Activated CD4-positive, CD25-positive, alpha-beta regulatory T cell (primary cell): ENCODE data around the gene BANF2.

Source experiments
- DNase-seq, 4 experiments: peaks; one replicate each; lab custom pipeline; 2025; lab: John Stamatoyannopoulos, UW

Gene BANF2

GRCh38 chr20:17710379-17711266 is 10.9 kb downstream of the BANF2 start:
- DNase-seq, result no peak

- no peak for DNase-seq
Observed at GRCh38 chr20:17711267-17711627, 11.5 kb downstream of the BANF2 start.

DNA sequence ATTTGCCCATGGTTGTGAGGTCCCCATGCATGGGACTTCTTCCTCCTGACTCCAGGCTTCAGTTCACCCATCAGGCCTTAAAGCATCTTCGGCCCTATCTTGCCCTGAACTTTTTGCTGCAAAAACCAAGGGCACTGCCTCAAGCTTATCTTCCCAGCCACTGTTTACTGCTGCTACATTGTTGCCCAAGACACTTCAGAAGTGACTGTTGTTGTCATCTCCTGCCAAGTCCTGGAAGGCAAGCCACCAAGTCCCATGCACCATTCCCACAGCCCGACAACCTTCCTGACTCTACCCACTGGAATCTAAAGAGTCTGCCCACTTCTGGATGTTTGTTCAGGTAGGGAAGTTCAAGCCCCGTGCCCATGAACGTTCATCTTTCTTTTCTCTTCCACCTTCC is 12.4 kb downstream of the BANF2 start:
- no peak for DNase-seq

DNA sequence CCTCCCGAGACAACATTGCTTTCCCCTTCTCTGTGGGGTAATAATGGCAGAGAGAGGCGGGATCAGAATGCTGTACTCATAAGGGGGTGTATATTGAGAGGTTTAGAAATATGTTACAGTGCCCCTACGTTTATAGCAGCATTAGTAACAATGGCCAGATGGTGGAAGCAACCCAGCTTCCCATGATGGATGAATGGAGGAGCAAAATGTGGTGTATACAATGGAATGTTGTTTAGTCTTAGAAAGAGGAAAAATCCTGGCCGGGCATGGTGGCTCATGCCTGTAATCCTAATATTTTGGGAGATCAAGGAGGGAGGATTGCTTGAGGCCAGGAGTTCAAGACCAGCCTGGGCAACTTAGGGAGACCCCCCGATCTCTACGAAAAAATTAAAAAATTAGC is 12.9 kb downstream of the BANF2 start:
- DNase-seq, result no peak

- DNase-seq, result no peak
Observed at GRCh38 chr20:17714597-17714996, 14.8 kb downstream of the BANF2 start.

- DNase-seq, result no peak
Observed at GRCh38 chr20:17715075-17715474, 15.3 kb downstream of the BANF2 start.

GRCh38 chr20:17716331-17716730 is 16.6 kb downstream of the BANF2 start:
- no peak for DNase-seq

GRCh38 chr20:17720755-17721154 is 21.0 kb downstream of the BANF2 start:
- no peak for DNase-seq

DNA sequence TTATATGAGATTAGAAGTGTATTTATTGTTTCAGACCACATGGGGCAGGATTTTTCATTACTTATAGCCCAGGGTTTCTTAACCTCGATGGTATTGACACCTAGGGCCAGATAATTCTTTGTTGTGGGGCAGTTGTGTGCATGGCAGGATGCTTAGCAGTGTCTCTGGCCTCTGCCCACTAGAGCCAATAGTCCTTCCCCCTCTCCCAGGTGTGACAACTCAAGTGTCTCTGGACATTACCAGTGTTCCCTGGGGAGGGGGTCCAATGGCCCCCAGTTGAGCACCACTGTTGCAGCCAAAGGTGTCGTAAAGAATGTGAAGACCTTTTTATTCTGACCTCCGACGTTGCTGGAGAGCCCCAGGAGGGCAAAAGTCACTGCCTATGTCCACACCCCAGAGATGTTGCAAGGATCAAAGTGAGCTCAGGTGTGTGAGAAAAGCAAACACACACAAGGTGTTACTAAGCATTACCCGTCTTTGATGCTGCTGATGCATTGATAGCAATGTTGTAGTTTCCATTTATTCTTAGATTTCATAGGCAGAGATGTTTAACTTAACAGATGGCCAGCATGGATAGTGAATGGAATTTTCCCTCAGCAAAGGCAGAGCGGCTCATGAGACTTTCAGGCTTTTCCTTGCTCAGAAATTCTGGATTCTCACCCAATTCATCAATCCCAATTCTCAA is 22.2 kb downstream of the BANF2 start:
- DNase-seq, result no peak

GRCh38 chr20:17722493-17723300 is 22.9 kb downstream of the BANF2 start:
- no peak for DNase-seq

DNA sequence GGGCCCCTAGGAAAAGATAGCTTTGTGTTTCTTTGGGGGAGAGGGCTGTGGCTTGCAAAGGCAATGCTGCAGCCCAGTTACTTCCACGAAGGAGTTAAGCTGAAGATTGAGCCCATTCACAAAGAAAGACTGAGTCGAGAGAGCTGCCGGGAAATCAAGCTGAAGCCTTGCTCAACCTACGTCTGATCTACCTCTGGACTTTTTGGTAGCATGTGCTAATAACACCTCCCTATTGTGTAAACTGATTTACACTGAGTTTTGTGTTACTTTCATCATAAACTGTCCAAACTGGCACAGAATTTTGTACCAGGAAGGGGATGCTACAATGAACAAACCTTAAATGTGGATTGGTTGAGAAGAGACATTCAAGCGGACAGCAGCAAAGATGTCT is 23.5 kb downstream of the BANF2 start:
- no peak for DNase-seq

- DNase-seq, result no peak
Observed at GRCh38 chr20:17725094-17725835, 25.5 kb downstream of the BANF2 start.

GRCh38 chr20:17726902-17727301 is 27.1 kb downstream of the BANF2 start:
- DNase-seq, result no peak

DNA sequence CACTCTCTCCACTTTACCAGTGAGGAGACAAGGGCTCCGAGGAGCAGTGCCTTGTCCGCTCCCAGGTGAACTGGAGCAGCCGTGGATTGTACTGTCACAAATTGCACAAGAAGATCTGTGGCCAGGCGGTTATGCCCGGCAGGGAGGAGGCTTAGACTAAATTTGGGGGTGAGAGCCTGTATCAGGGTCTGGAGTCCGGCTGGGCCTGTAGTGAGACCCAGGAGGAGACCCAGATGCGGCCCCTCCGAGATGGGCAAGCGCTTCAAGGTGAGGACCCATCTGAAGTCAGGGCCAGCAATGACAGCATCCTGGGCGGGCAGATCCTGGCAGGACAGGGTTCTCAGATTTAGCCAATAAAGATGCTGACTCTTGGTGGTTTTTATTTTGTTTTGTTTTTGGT is 27.6 kb downstream of the BANF2 start:
- no peak for DNase-seq

DNA sequence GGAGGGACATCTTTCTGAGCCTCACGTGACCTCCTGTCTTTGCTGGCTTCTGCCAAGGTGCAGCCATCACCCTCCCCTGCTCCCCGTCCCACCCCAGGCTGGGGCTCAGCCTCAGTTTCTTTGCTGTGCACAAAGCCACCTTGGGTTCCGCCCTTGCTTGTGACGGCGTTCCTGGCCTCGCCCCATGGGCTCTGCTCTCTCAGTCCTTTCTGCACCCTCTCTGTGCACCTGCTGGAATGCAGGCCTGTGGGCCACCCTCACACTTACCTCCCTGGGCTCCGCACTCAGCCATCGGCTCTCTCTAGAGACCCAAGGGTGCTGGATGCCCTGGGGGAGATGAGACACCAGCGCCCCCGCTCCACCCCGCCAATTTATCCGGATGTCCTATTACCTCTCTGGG is 28.3 kb downstream of the BANF2 start:
- DNase-seq, result no peak

DNA sequence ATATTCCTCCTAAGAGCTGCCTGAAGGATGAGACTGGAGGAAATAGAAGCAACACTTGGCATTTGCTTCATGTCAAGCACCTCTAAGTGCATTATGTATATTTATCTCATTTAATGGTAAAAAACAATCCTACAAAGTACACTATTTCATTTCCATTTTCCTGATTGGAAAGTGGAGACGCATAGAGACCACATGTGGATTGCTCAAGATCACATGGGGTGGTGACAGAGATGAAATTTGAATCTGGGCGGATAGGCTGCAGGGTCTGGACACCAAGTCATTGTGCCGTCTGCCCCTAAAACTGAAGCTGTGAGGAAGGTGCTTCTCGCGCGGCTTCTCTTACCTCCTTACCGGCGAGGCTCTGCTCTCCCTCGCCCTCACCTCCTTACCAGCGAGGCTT is 30.3 kb downstream of the BANF2 start:
- no peak for DNase-seq

- DNase-seq, result no peak
Observed at GRCh38 chr20:17731233-17731632, 31.5 kb downstream of the BANF2 start.

DNA sequence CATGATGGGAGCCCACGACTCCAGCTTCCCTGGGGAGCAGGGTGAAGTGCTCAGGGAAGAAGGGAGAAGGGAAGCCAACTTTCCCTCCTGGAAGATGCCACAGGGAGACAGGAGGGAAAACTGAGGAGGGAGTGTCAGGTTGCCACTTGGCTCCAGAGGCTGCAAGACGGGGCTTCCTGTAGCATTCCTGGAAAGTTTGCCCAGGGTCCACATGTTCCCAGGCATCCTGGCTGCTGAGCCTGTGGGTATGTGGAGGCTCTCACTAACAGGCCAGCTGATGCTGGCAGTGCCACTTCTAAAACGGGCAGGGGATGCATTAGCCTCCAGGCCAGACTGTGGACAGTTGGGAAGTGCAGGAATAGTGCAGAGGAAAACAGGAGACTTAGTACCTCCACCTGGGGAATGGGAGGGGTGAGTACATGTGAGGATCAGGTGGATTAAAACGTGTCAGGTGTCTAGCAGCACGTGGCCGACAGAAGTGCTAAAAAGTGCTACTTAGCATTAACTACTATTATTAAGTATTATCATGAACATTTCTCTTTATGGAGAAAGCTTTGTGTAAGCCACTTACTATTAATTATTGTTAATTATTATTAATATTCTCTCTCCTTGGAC is 33.2 kb downstream of the BANF2 start:
- DNase-seq, result no peak

- DNase-seq, result no peak
Observed at GRCh38 chr20:17733767-17734304, 34.1 kb downstream of the BANF2 start.

- no peak for DNase-seq
Observed at GRCh38 chr20:17734374-17734773, 34.6 kb downstream of the BANF2 start.

DNA sequence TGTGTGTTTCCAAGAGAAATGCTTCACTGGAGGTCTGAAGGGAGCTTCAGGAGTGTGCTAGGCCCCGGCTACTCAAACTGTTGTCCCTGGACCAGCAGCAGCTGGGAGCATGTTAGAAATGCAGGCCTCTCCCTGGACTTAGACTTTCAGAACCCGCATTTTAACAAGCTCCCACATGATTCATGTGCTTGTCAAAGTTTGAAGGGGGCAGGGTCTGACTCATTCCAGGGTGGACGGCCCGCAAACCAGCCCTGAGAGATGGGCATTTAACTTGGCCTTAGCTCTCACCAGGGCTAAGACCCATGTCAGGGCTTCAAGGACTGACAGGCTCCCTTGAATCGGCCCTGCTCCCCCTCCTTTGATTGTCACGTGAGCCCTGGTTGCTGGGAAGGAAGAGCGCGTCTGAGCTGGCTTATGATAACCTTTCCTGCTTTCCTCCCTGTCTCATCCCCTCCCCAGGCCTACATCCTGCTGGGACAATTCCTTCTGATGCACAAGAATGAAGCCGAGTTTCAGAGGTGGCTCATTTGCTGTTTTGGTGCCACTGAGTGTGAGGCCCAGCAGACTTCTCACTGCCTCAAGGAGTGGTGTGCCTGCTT is 35.5 kb downstream of the BANF2 start:
- DNase-seq, result no peak
